Endothelial cell of umbilical vein (primary cell): ENCODE data around the gene GAK. TPM values are rescaled to one million over a fixed set of nuclear protein-coding genes. Genes with fewer than 3 reads are reported as not detected.

Experiments
- BruUV-seq: library from RNA; stranded (reverse); fragments of 400-500 nt; replicated peaks from 2 replicates; lab custom pipeline; 2021; lab: Mats Ljungman, UMichigan
- CTCF ChIA-PET: fragments of 300-600, 350-600 bp; sonication (Branson Sonifier 250); formaldehyde crosslinking; loops from one replicate; lab custom pipeline; 2021; ENCODE audit warnings: antibody characterized with exemption, inconsistent platforms; lab: Charles Lee
- POLR2A ChIA-PET: fragments of 300-600, 350-600 bp; sonication (Branson Sonifier 250); formaldehyde crosslinking; loops from one replicate; lab custom pipeline; 2021; ENCODE audit warnings: antibody characterized with exemption, inconsistent platforms; lab: Charles Lee
- DNase-seq: peaks from one replicate; pipeline ENCODE4 v3.0.0-alpha.2; 2011; ENCODE audit warnings: low read depth, low spot score
- FAIRE-seq: peaks from 2 replicates; lab custom pipeline; 2011; peaks lifted over from hg19 to GRCh38; lab: Jason Lieb, UNC
- H2AFZ ChIP-seq: 2 replicates; pipeline ENCODE4 v1.6.0; 2012; ENCODE audit warnings: low read depth, low read length, control low read depth, inconsistent platforms
- H3K27ac ChIP-seq: 2 replicates; pipeline ENCODE4 v1.5.1; 2011; ENCODE audit warnings: low read depth, mild to moderate bottlenecking, control low read depth, low read length, moderate library complexity; ENCODE audit not compliant: insufficient read depth
- H3K27me3 ChIP-seq, 2 experiments: 2 replicates each; pipeline versions ENCODE4 v1.6.0 to v1.6.1; 2011; ENCODE audit warnings: low read length in 2 of 2, mixed read lengths in 1 of 2; ENCODE audit not compliant: control insufficient read depth in 2 of 2, insufficient read depth in 2 of 2
- H3K36me3 ChIP-seq, 2 experiments: 2 replicates in 1 of 2; 3 replicates in 1 of 2; pipeline ENCODE4 v1.5.1; 2011; ENCODE audit warnings: low read length in 2 of 2, mild to moderate bottlenecking in 1 of 2, moderate library complexity in 1 of 2; ENCODE audit not compliant: control insufficient read depth in 2 of 2, insufficient read depth in 2 of 2; ENCODE audit errors: extremely low read depth in 1 of 2
- H3K4me1 ChIP-seq: 3 replicates; pipeline ENCODE4 v1.5.1; 2011; ENCODE audit warnings: mild to moderate bottlenecking, low read length; ENCODE audit not compliant: control insufficient read depth, insufficient read depth; ENCODE audit errors: extremely low read depth
- H3K4me2 ChIP-seq: 2 replicates; pipeline ENCODE4 v1.6.1; 2011; ENCODE audit warnings: low read length, control low read depth, mixed read lengths; ENCODE audit not compliant: insufficient read depth
- H3K4me3 ChIP-seq, 3 experiments: fragments of 200-600 bp in 1 of 3; sonication (generic), shearing (Covaris generic) in 1 of 3; replicated peaks in 1 of 3; 2 replicates each; pipeline ENCODE4 v1.5.1; 2011 to 2016; ENCODE audit warnings: control low read depth in 3 of 3, low read length in 3 of 3, mild to moderate bottlenecking in 2 of 3, inconsistent platforms in 1 of 3, low read depth in 1 of 3, moderate library complexity in 1 of 3; ENCODE audit not compliant: insufficient read depth in 1 of 3
- H3K79me2 ChIP-seq: 2 replicates; pipeline ENCODE4 v1.6.0; 2012; ENCODE audit warnings: low read length, inconsistent platforms; ENCODE audit not compliant: control insufficient read depth, insufficient read depth
- H3K9ac ChIP-seq: replicated peaks from 2 replicates; pipeline ENCODE3; 2011; ENCODE audit warnings: low read length, control low read depth; ENCODE audit not compliant: insufficient read depth; ENCODE audit errors: extremely low read depth
- H3K9me1 ChIP-seq: replicated peaks from 3 replicates; pipeline ENCODE4 v1.6.0; 2011; ENCODE audit warnings: mild to moderate bottlenecking, low read length; ENCODE audit not compliant: control insufficient read depth, insufficient read depth; ENCODE audit errors: extremely low read depth
- H3K9me3 ChIP-seq: replicated peaks from 2 replicates; pipeline ENCODE4 v1.5.1; 2012; ENCODE audit warnings: low read length, inconsistent platforms; ENCODE audit not compliant: control insufficient read depth, insufficient read depth
- H4K20me1 ChIP-seq: replicated peaks from 2 replicates; pipeline ENCODE3; 2011; ENCODE audit warnings: mild to moderate bottlenecking, low read length; ENCODE audit not compliant: control insufficient read depth, insufficient read depth; ENCODE audit errors: extremely low read depth
- CTCF ChIP-seq, 2 donors: IDR thresholded peaks; 1 replicate in 1 of 2; 2 replicates in 1 of 2; pipeline ENCODE4 v1.5.1; 2011; ENCODE audit warnings: low read length in 2 of 2, mild to moderate bottlenecking in 2 of 2, moderate library complexity in 2 of 2, control low read depth in 1 of 2, inconsistent platforms in 1 of 2, low read depth in 1 of 2; ENCODE audit not compliant: insufficient read depth in 1 of 2; ENCODE audit errors: extremely low read depth in 1 of 2
- EZH2 ChIP-seq: IDR thresholded peaks from 2 replicates; pipeline ENCODE4 v1.6.1; 2012; ENCODE audit warnings: borderline replicate concordance, low read depth, mild to moderate bottlenecking, moderate library complexity, low read length, inconsistent platforms; ENCODE audit not compliant: severe bottlenecking
- FOS ChIP-seq: IDR thresholded peaks from 2 replicates; pipeline ENCODE4 v1.6.1; 2011; ENCODE audit warnings: mild to moderate bottlenecking, low read length, moderate library complexity, borderline replicate concordance; ENCODE audit not compliant: insufficient read depth
- GATA2 ChIP-seq: IDR thresholded peaks from 2 replicates; pipeline ENCODE4 v1.7.0; 2011; ENCODE audit warnings: low read depth, mild to moderate bottlenecking, moderate library complexity, mixed read lengths, low read length; ENCODE audit not compliant: insufficient read length, insufficient read depth
- JUN ChIP-seq: IDR thresholded peaks from 2 replicates; pipeline ENCODE4 v1.6.1; 2011; ENCODE audit warnings: borderline replicate concordance, low read depth; ENCODE audit not compliant: insufficient read length, insufficient read depth
- MYC ChIP-seq: IDR thresholded peaks from one replicate; pipeline ENCODE4 v1.6.1; 2011; ENCODE audit warnings: mild to moderate bottlenecking, low read depth, low read length
- POLR2A ChIP-seq: IDR thresholded peaks from 2 replicates; pipeline ENCODE4 v1.6.1; 2012; ENCODE audit warnings: low read depth, mild to moderate bottlenecking, control low read depth, low read length
- POLR2AphosphoS5 ChIP-seq: IDR thresholded peaks from 2 replicates; pipeline ENCODE4 v1.6.1; 2012; ENCODE audit warnings: low read depth, mild to moderate bottlenecking, control low read depth, low read length, moderate library complexity; ENCODE audit not compliant: insufficient read depth
- dilution Hi-C: fragments of 300-500 bp; cut with MboI; formaldehyde crosslinking; loops from one replicate; pipeline ENCODE4 v1.15.0; 2019; ENCODE audit warnings: low sequenced_read_pairs; ENCODE audit not compliant: extremely low pct_ligation_motif_present
- intact Hi-C: fragments of 100-400 bp; cut with micrococcal nuclease; formaldehyde crosslinking; loops from one replicate; pipeline ENCODE4 v1.10.0; 2022
- polyA plus RNA-seq, 4 experiments: library from polyadenylated mRNA; depleted of rRNA in 3 of 4; stranded (reverse) in 3 of 4; unstranded in 1 of 4; fragments of >200 nt; gene quantifications; 2 replicates each; pipeline versions ENCODE4 v1.2.1 to v1.2.3, GENCODE V29; 2011 to 2012; ENCODE audit warnings: missing spikeins in 1 of 4
- total RNA-seq: library from RNA; stranded (reverse); gene quantifications from 2 replicates; pipeline ENCODE4 v1.2.3, GENCODE V29; 2021

GAK gene
- total and polyA plus RNA-seq, 2 donors (not counting 3 experiments of a cell fraction or from before 2014, with no cell fraction given), result 49.6 to 109 TPM

GRCh38 chr4:957231-957580, 25.1 kb upstream of the GAK start:
- Histone ChIP-seq H2AFZ (no peak overlapping the region), H3K4me3 (no peak overlapping the region), H3K27ac (no peak overlapping the region), H4K20me1 (no peaks in the 10 kb centered on the region), H3K9me3 (no peaks in the 10 kb centered on the region), H3K36me3 (peaks cover 0 to 10% of the 10 kb centered on the region in 2 experiments), H3K79me2 (no peaks in the 10 kb centered on the region), H3K4me1 (no peaks in the 10 kb centered on the region), H3K9me1 (no peaks in the 10 kb centered on the region), H3K4me2 (no peak overlapping the region), H3K9ac (no peak overlapping the region), H3K27me3 (no peaks in the 10 kb centered on the region)
- CTCF ChIA-PET, result no interaction called here
- TF ChIP-seq MYC (no peak), EZH2 (no peak), POLR2A (no peak), CTCF (IDR thresholded peaks at IDR 0.05; ENCODE audit: extremely low read depth in 1 of 2, insufficient read depth in 1 of 2, low read depth in 1 of 2, low read length in 2 of 2) (no peak), GATA2 (no peak), JUN (no peak), POLR2AphosphoS5 (no peak), FOS (no peak)
- BruUV-seq, result no TSS peak
- POLR2A ChIA-PET, result no interaction called here
- no peak for FAIRE-seq
- dilution Hi-C loops, result no loop called here
- intact Hi-C loops, result no loop called here
- DNase-seq, result no peak
